Cardiac septum (tissue), 1 donor: ENCODE results near the gene GPBAR1. TPM values are rescaled to one million over a fixed set of nuclear protein-coding genes. Genes with fewer than 3 reads are reported as not detected.

Source experiments
- DNase-seq: peaks from one replicate; pipeline ENCODE4 v3.0.0-alpha.2; 2020; ENCODE audit warnings: low spot score
- intact Hi-C: fragments of 100-400 bp; cut with DNase I; formaldehyde crosslinking; loops from one replicate; pipeline ENCODE4 v1.14.0; 2022
- long read RNA-seq: library from polyadenylated mRNA; unstranded; transcript quantifications from one replicate; pipeline ENCODE4 v2.0.0, GENCODE V29; 2021
- total RNA-seq: library from RNA; stranded (reverse); fragmentation: NEBNext Ultra II Directional; extraction: Animal tissue kit (Norgen Biotek cat#: 25700); gene quantifications from one replicate; pipeline ENCODE4 v1.2.1, GENCODE V29; 2021
- donor health status: DM: no; HTN: no; CAD: no.

GPBAR1 gene, protein sequence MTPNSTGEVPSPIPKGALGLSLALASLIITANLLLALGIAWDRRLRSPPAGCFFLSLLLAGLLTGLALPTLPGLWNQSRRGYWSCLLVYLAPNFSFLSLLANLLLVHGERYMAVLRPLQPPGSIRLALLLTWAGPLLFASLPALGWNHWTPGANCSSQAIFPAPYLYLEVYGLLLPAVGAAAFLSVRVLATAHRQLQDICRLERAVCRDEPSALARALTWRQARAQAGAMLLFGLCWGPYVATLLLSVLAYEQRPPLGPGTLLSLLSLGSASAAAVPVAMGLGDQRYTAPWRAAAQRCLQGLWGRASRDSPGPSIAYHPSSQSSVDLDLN
- 1.2 TPM for total RNA-seq
- long read RNA-seq, partial matches to known transcripts: 0 of 1 reads
- long read RNA-seq, other reads (novel, unspliced or antisense): 0 of 1 reads

DNA sequence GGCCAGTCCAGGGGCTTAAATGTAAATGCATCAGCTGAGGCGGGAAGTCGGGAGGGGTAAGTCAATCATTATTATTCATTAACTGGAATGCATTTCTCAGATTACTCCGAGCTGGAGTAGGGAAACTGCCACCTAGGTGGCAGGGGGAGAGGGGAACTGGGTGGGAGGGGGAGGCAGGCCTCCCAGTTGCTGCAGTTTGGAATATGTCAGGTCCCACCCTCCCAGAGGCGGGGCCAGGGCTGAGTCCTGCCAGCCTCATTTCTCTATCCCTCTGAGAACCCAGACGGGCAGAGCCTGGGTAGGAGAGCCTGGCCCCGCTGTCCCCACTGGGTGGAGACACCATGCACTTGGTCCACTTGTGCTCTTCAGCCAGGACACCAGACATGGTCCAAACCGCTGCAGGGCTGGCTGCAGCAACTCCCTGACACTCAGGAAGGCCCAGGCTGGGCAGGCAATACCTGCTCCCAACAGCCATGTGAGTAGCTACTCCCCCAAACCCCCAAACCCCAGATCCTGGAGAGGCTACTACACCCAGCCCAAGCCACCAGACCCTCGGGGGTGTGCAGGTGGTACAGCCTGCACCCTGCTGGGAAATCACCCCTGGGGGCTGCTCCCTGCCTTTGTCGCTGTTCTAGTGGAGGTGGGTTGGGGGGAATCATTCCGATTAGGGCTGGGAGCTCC is at the start of gene GPBAR1:
GPBAR1 (plus strand) TSS at position 274 of the 681 bp plus-strand sequence. CDS start 1,710 bp downstream, outside the sequence.
- intact Hi-C loops: no loop called here
- DNase-seq: no peak

DNA sequence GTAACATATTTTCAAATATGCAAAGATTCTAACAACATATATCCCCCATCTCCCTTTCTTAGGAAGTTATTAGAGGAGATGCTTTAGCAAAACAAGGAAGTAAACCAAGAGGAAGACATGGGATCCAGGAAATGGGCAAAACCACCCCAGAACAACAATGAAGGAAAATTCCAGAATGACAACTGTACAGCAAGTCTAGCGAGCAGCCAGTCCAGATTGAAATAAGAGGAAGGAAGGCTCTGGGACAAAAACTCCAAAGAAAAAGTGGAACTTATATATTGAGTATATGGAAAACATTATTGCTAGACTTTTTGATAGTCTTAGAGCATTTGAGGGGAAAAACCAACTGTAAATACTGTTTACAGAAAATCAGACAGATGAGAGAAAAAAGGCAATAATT is 46.7 kb upstream of the GPBAR1 start:
- no peak for DNase-seq
- intact Hi-C loops: no loop called here

DNA sequence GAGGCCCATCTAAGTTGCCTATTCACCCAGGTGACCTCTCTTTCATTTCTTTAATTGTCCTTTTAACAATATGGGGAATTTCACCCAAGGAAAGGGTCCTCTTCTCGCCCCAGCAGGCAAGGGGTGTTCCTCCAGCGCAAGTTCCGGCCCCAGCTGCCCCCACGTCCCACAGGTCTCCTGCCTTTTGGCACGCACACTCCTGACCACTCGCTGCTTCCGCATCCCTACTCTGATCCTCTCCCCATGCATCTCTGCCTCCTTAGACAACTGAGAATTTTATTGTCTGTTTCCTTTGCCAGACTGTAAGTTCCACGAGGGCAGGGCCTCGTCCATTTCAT is 44.5 kb upstream of the GPBAR1 start:
- no peak for DNase-seq
- intact Hi-C loops: no loop called here

DNA sequence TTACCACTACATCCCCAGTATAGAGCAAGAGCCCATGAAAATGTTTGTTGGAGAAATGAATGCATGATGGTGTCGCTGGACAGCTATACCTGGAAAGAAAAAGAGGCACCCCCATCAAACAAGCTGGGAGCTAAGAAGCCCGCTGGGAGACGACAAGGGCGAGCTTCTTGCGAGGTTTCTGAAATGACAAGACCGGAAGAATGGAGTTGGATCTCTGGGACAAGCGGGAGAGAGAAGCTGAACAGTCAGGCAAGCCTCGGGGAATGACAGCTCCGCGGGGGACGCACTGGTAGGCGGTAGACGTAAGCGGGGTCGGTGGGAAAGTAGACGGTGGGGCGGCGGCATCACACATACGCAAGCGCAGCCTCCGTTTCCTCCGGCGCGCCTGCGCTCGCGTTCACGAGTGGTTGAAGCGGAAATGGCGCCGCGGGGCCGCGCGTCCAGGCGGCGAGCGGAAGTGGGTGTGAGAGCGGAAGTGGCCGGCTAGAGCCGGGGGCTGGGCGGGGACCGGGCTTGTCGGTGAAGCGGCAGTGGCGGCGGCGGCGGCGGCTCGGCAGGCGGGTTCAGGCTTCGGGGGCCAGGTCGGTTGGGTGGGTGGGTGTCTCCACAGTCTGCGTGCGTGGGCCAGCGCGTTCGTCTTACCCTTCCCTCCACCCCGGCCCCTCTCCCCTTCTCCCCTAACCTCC is 44.0 kb upstream of the GPBAR1 start, which contains the start of gene ARPC2:
ARPC2 (plus strand) TSS at position 516 of the 686 bp plus-strand sequence. CDS start 282 bp downstream, outside the sequence.
- intact Hi-C loops: loop anchor here (1.0 kb wide), 2 partner anchors 53 to 181 kb away; partner anchors contain the start of genes AAMP and PNKD
- peak; percentile 99 for DNase-seq

DNA sequence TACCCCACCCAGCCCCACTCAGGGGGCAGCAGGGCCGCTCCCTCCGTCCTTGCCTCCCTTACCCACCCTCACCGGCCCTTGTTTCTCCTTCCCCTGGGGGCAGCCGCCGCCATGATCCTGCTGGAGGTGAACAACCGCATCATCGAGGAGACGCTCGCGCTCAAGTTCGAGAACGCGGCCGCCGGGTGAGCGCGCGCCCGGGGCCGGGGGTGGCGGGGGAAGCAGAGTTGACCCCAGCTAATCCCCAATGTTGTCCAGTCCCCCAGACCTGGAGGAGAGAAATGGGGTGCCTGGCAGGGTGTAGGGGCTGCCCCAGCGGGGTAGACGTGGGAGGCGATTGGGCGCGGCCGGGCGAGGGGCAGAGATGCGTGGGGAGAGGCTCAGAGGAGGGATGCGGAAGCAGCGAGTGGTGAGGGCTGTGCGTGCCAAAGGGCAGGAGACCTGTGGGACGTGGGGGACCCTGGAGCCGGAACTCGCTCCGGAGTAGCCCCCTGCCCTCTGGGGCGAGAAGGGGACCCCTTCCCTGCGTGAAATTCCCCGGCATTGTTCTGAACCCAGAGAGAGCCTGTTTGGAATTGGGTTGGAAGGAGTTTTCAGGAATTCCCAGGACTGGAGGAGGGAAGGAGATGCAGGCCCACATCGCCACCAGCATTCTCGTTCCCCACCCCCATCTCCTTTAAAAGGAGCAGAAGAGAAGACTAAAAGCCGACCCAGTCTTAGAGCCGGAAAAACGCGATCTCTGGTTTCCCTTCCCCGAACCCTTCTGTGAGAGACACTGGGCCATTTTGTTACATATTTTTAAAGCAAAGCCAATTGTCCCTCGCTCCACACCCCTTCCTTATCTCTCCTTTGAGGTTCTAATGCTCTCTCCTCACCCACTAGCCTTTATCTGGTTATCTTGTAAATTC is 43.2 kb upstream of the GPBAR1 start:
- DNase-seq: peak; percentile 89
- intact Hi-C loops: loop anchor here (1.0 kb wide), 2 partner anchors 53 to 181 kb away; partner anchors contain the start of genes AAMP and PNKD

GRCh38 chr2:218218268-218219185 is 42.3 kb upstream of the GPBAR1 start:
- DNase-seq: no peak
- intact Hi-C loops: no loop called here

DNA sequence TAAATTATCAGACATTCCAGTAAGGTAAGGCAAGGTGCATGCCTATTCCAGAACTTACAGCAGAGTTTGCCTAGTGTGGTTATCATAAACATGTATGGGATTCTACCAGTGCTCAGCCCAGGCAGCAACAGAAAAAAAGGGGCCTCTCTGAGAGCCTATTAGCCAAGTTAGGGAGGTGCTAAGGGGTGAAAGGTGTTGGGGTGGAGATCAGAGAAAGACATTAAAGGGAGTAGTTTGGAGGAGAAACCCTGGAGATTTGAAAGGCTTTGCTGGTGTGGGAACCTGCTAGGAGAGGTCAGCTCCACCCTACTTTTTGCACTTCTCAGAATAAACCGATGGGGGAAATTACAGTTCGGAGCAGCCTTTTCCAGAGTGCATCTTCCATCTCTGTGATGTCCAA is 40.9 kb upstream of the GPBAR1 start:
- intact Hi-C loops: no loop called here
- DNase-seq: no peak

GRCh38 chr2:218221000-218221399 is 39.8 kb upstream of the GPBAR1 start:
- no peak for DNase-seq
- intact Hi-C loops: no loop called here

- intact Hi-C loops: no loop called here
- DNase-seq: no peak
Measured at GRCh38 chr2:218223046-218223445, 37.8 kb upstream of the GPBAR1 start.

DNA sequence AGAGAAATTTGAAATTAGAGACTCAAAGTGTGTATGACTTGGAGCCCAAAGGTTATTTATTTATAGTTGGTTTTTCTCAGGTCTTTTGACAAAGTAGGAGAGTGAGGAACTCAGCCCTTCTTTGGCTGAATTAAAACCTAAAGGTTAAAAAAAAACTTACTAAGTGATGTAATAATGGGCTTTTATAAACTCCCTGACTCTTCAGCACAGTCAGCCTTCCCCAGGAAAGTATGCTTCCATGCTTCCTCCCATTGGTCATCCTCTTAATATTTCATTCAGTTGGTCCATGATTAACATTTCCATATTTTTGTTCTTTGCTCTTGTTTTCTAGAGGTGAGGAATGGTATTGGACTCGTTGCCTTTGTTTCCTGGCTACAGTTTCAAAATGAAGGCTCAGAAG is 36.6 kb upstream of the GPBAR1 start:
- DNase-seq: no peak
- intact Hi-C loops: no loop called here

DNA sequence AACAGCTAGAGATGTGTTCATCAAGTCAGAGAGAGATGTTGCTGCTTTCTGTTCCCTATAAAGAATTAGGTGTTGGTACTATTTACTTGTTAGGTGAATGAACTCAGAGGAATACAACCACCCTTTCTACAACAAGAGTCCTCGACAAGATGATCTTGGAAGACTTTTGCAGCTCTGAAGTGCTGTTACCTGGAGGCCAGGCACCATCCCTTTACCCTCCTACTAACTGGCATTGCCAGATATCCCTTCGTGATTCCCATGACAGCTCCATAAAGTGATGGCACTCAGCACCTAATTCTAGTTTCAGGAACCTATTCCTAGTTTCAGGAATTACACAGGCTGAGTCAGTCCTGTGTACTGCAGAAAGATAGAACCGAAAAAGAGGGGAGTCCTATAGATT is 33.9 kb upstream of the GPBAR1 start:
- intact Hi-C loops: no loop called here
- DNase-seq: no peak

DNA sequence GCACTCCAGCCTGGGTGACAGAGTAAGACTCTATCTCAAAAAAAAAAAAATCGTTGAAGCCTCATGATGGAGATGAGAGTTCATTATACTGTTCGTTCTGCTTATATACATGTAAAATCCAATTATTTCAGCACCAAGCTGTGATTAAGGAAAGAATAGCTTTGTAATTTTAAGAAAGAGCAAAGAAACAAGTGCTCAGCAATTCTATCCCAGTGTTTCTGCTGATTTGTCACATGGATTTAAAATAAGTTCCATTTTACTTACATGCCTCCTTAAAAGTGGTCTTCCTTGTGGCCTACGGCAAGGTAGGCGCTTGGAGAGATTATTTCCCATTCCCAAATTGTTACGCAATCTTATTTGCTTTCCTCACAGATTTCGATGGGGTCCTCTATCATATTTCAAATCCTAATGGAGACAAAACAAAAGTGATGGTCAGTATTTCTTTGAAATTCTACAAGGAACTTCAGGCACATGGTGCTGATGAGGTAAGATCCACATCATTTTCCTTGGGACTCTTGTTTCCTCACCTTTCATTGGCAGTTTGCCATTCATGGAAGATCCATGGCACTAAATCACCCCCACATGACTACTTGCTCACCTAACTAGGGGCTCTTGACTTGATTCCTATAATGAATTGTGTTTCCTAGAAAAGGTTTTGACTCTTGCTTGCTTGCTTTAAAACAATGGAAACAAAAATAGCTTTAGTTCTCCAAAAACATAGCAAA is 32.3 kb upstream of the GPBAR1 start:
- intact Hi-C loops: no loop called here
- no peak for DNase-seq

- intact Hi-C loops: no loop called here
Measured at GRCh38 chr2:218229239-218229638, 31.6 kb upstream of the GPBAR1 start.

DNA sequence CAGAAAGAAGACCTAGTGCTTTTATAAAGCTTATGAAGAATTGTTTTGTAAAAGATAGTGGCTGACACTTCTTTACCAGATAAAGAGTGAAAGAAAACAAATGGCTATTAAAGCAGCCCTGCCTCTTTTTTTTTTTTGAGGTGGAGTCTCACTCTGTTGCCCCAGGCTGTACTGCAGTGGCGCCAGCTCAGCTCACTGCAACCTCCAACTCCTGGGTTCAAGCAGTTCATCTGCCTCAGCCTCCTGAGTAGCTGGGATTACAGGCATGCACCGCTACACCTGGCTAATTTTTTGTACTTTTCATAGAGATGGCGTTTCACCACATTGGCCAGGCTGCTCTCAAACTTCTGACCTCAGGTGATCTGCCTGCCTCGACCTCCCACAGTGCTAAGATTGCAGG is 31.0 kb upstream of the GPBAR1 start:
- intact Hi-C loops: no loop called here
- DNase-seq: no peak

More at GRCh38 chr2:218229239-218229638, 31.6 kb upstream of the GPBAR1 start:
- no peak for DNase-seq

DNA sequence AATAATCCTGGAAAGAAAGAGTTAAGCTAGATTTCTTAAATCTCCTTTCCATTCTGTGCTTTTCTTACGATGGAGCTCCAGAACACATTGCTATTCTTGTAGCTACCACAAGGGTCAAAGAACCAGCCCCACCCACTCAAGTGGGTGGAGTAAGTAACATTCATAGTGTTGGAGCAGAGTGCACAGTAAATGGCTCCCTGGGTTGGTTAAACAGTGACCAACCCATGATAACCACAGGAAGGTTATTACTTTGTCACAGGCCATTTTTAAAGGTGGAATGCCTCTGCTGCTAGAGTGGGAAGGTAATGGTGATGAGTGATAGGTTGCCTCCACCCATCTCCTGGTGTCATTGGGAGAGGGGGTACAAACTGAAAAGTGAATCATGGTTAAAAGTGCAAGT is 29.9 kb upstream of the GPBAR1 start:
- intact Hi-C loops: no loop called here
- DNase-seq: no peak

DNA sequence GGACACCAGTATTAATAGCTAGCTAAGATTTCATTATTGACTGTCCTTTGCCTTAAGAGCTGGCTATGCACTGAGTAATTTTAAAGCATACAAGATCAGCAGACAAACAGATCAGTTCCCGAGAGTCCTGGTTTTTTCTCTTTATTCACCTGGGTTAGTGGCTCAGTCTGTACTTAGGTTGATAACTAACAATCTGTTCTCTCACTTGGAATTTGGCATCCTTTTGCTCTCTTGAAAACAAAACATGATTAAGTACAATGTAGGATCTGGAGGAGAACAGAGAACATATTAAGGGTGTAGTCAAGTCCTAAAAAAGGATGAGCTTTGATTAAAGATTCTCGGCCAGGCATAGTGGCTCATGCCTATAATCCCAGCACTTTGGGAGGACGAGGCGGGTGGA is 27.3 kb upstream of the GPBAR1 start:
- no peak for DNase-seq
- intact Hi-C loops: no loop called here

- intact Hi-C loops: no loop called here
- no peak for DNase-seq
Measured at GRCh38 chr2:218234521-218234920, 26.3 kb upstream of the GPBAR1 start.

DNA sequence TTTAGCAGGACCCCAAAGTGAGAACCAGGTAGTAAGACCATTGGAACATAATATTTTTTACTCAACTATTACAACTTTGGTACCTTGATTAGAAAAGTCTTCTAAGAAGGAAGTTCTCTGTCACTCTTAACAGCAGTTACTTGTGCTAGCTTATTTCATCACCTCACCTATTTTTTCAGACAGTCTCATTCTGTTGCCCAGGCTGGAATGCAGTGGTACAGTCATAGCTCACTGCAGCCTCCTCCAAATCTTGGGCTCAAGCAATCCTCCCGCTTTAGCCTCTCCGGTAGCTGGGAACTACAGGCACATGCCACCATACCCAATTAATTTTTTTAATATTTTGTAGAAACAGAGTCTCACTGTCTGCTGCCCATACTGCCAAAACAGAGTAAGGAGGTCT is 25.8 kb upstream of the GPBAR1 start:
- no peak for DNase-seq
- intact Hi-C loops: no loop called here
